ENCODE data around the gene KLHDC9.

DNA sequence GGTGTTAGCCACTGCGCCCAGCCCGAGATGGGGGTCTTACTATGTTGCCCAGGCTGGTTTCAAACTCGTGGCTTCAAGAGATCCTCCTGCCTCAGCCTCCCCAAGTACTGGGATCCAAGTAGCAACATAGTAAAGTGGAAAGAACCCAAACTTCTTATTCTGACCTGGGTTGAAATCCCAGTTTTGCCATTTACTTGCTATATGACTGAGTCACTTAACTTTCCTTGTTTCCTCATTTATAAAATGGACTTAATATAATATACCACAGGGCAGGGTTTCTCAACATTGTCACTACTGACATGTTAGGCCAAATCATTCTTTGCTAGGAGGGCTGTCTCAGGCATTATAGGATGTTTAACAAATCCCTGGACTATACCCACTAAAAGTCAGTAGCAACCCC, 13.0 kb downstream of the KLHDC9 start:
- TF ChIP-seq POLR2AphosphoS5 (IDR thresholded peaks at IDR 0.05; ENCODE audit: low read depth, low read length) (no peak), TAF1 (IDR thresholded peaks at IDR 0.05; ENCODE audit: borderline replicate concordance, insufficient read depth, low read length) (no peak)

Data from PFSK-1 (cell line).